Activated CD4-positive, alpha-beta T cell treated with anti-CD3 and anti-CD28 coated beads, Interleukin-2, amount 50 U/mL, for 24 hours (primary cell): ENCODE measurements around the gene AQP12B.
"Not testable (repeated sequence)": the region's sequence is repeated elsewhere in the genome, so short reads cannot be mapped to it uniquely, and the experiment has no call there.

Experiments used
- DNase-seq, 2 donors: peaks; one replicate each; pipeline ENCODE4 v3.0.0-alpha.2; 2020; ENCODE audit warnings: low read depth in 1 of 2, low spot score in 1 of 2

AQP12B gene, protein sequence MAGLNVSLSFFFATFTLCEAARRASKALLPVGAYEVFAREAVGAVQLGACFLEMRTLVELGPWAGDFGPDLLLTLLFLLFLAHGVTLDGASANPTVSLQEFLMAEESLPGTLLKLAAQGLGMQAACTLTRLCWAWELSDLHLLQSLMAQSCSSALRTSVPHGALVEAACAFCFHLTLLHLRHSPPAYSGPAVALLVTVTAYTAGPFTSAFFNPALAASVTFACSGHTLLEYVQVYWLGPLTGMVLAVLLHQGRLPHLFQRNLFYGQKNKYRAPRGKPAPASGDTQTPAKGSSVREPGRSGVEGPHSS

GRCh38 chr2:240682431-240683224 is at the start of gene AQP12B:
Gene AQP12B, minus strand, starts transcription at chr2:240682885. Its CDS starts 48 bp downstream, at chr2:240682837.
- DNase-seq: not testable (repeated sequence)

- no peak for DNase-seq
Observed at GRCh38 chr2:240732184-240732583, 49.5 kb upstream of the AQP12B start.

DNA sequence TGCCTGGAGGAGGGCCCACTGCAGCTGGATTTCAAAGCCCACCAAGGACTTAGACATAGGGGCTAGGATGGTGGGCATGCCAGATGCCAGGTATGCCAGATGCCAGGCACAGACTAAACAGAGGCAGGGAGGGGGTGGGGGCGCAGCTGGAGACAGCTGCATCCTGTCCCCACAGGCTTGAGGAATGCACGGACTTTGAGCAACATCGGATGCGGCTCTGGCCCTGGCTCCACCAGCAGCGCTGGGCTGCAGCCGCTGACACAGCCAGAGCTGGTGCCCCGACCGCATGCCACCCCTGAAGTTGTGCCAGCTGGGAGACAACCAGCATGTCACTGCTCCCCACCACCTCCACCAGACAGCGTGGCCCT is 48.5 kb upstream of the AQP12B start:
- no peak for DNase-seq

DNA sequence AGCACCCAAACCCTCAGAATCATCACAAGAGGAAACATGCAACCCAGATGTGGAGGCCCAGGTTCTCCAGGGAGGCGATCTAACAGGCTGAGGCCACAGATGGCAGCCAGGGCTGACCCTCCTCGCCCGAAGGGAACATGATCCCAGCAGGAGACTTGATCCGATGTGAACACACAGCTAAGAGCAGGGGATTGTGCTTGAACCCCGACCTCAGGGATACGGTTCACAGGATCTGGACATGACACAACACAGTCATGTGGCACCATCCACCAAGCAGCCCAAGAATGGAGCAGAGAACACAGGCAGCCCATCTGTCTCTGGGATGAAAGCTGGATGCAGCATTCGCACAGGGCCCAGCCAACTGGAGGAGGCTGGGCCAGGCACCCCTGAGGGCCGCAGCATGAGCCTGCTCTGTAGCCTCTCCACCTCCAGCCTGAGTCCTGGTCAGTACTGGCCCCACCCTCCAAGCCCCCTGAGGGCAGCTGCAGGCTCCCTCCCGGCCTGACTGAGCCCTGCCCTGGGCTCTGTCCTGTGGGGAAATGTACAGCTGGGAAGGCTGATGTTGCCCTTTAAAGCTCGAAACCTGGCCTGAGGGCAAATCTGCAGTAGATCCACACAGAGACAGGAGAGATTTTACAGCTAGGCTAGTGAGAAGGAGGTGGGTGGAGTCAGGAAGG is 48.0 kb upstream of the AQP12B start:
- DNase-seq: no peak

DNA sequence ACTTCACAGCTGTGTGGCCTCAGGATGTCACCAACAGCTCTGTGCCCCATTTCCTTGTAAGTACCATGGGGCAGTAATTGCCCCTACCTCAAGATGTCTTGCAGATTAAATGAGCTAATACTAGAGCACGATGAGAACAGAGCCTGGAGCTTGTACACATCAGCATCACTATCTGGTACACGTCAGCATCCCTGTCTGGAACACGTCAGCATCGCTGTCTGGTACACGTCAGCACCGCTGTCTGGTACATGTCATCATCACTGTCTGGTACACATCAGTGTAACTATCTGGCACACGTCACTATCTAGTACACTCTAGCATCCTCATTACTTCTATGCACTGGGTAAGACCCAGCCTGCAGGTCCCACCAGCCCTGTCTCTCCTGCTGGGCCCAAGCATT is 46.1 kb upstream of the AQP12B start:
- DNase-seq: no peak

DNA sequence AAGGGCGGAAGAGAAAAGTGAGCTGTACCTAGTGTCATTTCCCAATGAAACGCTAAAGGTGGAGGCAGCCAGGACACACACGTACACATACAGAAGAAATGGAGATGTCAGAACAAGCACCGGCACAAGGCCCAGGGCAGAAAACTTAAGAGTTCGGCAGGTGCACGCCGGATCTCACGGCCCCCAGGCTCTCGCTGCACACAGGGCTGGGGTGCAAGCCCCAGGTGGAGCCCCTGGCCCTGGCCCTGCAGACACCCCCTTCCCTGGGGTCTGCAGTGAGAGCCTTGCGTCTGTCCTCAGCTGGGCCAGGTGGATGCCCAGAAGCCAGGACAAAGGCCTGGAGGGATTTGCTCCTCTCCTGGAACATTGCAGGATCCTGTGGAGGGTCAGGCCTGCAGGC is 45.7 kb upstream of the AQP12B start:
- DNase-seq: no peak

DNA sequence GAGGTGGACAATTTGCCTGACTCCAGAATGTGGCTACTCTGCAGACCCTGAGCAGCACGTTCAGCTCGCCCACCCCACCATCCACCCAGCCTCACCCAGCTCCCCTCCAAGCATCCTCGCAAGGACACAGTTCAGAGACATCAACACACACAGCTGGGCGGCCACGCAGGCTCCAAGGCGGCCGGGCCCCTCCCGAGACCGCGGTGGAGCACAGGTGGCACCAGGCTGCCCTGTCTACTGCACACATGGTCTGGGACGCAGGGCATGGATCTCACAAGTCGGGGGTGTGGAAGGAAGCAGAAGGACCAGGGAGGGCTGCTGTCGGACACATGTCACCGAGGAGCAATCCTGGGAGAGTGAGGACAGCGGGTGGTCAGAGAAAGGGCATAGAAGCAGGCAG is 45.2 kb upstream of the AQP12B start:
- no peak for DNase-seq

DNA sequence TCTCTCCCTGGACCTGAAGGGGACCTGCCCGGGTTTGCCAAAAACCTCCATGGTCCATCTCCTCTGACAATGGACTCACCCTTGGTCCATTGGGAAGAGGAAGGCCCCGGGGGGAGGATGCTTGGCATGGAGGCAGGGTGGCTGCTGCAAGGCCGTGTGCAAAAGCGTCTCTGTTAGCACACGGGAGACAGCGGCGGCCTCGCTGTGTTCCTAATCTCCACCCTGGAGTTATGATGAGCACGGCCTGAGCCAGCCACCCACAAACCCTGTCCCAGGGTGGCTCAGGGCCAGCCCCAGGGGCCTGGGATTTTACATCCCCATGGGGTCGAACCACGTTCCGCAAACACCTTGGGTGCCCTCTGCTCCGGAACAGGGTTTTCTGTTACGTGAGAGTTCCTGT is 44.8 kb upstream of the AQP12B start:
- DNase-seq: no peak

- DNase-seq: no peak
Observed at GRCh38 chr2:240726876-240727275, 44.2 kb upstream of the AQP12B start.

DNA sequence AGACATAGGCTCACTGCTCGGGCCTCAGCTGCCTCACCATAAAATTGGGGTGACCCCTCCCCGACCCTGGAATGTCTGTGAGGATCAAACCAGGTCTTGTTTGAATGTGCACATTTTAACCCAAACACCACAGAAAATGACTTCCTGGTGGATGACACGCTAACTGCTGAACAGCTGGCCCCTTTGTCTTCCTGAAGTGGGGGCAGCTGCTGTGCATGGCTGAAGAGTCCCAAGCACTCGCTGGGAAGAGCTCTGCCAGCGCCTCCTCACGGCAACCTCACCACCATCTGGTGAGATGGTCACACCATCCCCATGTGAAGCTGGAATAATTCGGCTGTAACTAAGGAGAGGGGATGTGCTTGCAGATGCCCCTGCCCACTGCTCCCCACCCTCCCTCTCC is 43.0 kb upstream of the AQP12B start:
- no peak for DNase-seq

- no peak for DNase-seq
Observed at GRCh38 chr2:240725266-240725665, 42.6 kb upstream of the AQP12B start.

GRCh38 chr2:240724431-240724830 is 41.7 kb upstream of the AQP12B start:
- no peak for DNase-seq

DNA sequence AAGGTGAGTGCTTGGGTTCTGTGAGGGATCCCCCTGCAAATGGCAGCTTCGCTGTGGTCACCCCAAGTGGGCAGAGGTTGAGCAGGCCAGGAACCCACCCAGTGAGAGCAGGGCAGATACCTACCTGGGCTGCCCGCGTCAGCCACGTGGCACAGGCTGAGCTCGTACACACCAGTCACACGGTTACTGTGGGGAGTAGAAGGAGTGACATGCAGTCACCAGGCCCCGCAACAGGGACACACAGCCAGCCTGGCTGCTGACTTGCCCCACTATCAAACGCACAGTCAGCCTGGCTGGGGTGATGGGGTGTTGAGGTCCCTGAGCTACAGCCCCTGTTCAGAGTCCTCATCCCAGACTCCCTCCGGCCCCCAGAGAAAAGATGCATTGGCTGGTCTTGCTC is 41.2 kb upstream of the AQP12B start:
- no peak for DNase-seq

GRCh38 chr2:240722796-240723735 is 40.4 kb upstream of the AQP12B start:
- DNase-seq: no peak

DNA sequence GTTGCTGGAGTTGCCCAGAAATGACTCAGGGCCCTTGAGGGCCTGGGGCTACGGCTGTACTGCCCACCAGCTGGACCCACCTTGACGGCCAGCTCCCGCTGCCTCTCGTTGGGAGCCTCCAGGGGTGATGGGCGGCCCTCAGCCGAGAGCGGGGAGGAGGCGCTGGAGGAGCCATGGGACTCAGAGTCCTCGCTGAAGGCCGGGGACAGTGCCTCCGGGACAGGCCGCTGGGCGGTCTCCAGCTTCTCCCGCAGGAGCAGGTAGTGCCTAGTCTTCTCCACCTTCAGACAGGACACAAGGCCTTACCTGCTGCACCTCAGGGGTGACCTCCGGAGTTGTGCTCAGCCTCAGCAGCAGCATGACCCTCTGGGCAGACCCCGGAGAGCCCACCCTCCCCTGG is 39.7 kb upstream of the AQP12B start:
- DNase-seq: no peak

- DNase-seq: no peak
Observed at GRCh38 chr2:240721596-240722180, 39.0 kb upstream of the AQP12B start.

DNA sequence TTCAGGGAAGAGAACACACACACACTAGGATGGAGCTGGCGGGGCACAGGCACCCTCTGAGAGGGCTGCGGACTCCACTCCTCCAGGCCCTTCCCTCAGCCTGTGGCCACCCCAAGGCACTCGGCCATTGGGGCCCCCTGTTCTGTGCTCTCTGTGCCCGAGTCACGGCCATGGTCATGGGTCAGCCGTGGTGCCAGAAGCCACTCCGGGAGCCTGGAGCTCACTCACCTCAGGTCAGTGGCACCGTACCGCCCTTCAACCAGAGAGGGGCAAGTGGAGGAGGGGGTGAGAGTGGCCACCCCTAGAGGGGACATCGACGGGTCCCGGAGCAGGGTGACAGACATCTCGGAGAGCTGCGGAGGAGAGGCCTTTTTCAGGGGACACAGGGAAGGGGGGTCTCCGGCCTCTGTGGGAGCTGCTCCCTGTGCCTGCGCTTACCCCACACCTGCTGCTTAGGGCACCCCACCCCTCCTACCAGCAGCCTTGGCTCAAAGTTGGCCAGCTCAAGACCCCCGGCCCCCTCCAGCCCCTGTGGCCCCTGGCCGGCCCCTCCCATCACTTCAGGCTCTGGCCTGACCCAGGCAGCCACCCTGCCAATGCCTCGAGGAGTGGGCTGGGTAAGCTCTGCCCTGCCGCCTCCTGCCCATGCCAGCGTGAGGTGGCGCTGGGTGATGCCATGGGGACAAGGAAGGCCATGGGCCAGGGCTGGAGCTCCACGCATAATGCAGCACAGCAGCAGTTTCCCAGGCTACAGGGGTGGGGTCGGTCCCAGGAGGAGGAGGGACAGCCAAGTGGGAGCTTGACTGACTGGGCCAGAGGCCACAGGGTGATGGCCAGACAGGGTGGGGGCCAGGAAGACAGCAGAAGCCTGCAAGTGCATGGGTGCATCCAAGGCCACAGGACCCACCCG is 38.3 kb upstream of the AQP12B start:
- no peak for DNase-seq

DNA sequence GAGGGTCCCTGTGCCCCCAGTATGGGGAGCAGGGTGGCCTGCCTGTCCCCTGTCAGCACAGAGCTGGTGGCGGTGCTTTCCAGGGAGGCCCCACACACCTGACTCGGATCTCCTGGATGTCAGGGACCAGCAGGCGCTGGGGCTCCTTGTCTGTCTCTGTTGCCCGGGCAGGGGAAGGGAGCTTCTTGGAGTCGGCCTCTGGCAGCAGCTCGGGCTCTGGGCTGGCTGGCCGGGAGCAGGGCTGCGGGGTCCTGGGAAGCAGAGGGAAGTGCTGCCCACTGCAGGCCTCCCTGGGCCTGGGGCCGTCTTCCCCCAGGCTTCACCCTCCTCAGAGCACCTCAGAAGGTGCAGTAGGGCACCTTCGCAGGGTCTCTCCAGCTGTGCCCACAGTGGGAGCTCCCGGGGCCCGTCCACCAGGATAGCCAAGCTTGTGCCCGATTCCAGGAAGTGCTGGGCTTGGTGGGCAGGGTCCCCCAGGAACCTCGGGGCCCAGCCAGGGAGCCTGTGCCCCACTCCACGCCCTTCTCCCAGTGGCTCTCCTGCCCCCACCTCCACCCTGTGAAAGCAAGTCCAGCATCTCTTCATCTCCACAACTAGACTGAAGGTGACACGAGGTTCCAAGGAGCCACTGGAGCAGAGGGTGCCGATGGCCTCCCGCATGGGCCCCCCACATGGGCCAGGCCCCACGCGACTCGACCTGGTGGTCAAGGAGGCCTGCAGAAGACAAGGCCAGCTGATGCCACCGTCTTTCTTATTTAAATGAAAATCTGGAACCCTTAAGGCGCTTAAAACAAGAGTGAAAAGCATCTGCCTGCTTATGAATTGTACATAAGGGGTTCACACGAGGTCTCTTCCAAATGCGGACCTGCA is 37.2 kb upstream of the AQP12B start:
- no peak for DNase-seq
